KOPT-K1 (cell line): ENCODE results near the gene DDX31.
A peak's percentile ranks its signal among the peaks of the same experiment; 100 is the strongest.
"Not testable (repeated sequence)": the region's sequence is repeated elsewhere in the genome, so short reads cannot be mapped to it uniquely, and the experiment has no call there.

Experiments
- H3K27ac ChIP-seq: fragments of 200-600 bp; sonication (generic); 2 replicates; pipeline ENCODE4 v1.5.1; 2016; ENCODE audit warnings: antibody characterized with exemption, mild to moderate bottlenecking, low read depth, low read length; ENCODE audit not compliant: poor library complexity, severe bottlenecking
- H3K36me3 ChIP-seq: fragments of 200-600 bp; sonication (generic); 2 replicates; pipeline ENCODE4 v1.5.1; 2017; ENCODE audit warnings: antibody characterized with exemption, mild to moderate bottlenecking, low read length, moderate library complexity; ENCODE audit not compliant: insufficient read depth
- H3K9me3 ChIP-seq: fragments of 200-600 bp; sonication (generic); 2 replicates; pipeline ENCODE4 v1.5.1; 2017; ENCODE audit warnings: antibody characterized with exemption, low read length, mild to moderate bottlenecking; ENCODE audit not compliant: insufficient read depth, poor library complexity, severe bottlenecking

Gene DDX31

DNA sequence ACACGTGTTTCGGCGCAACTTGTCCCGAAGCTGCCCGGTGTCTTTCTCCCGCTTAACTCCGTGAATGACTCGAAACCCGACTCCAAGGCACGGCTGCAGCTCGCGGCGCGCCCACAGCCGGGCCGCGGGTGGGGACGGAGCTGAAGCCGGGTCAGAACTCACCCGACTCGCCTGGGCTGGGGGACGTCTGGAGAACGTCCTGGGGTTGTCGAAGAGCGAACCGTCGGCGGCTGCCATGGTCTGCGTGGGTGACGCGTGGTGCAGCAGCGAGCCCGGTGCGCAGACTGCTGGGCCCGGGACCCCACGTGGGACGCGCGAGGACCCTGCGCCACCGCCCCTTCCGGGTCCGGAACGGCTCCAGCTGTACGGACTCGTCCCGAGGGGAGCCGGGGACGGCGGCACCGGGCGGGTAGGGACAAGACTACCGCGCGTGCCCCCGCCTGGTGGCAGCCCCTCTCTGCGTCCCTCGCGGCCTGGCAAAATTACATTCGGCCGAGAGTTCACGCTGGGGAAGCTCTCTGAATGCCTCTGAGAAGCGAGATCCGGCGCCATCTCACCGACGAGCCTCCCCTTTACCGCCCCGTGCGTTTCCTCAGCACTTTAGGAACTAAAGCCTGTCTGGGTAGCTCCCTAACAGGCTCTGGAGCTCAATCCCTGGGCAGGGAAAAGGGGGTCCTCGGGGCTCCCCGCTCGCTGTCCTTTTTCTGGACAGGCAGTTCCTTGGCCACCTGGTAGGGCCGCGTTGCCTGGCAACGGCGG is at the start of gene DDX31:
TSS of gene DDX31 (minus strand) at position 286 of the 759 bp plus-strand sequence. CDS start at position 237, 49 bp downstream.
- Histone ChIP-seq H3K36me3 (peaks cover 19% of the 10 kb centered on the region), H3K27ac (peak within 1 kb of the TSS; percentile 86), H3K9me3 (no peaks in the 10 kb centered on the region)

DNA sequence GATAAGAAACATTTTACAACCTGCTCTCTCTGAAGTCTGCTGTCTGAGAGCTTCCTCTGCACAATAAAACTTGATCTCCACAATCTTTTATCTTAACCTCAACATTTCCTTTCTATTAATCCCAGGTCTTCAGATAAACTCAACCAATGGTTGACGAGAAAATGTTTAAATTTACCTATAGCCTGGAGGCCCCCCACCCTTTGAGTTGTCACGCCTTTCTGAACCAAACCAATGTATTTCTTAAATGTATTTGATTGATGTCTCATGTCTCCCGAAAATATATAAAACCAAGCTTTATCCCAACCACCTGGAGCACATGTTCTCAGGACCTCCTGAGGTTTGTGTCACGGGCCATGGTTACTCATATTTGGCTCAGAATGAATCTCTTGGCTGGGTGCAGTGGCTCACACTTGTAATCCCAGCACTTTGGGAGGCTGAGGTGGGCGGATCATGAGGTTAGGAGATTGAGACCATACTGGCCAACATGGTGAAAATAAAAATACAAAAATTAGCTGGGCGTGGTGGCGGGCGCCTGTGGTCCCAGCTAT is 48.7 kb upstream of the DDX31 start:
- H3K27ac ChIP-seq, H3K9me3 ChIP-seq, H3K36me3 ChIP-seq: not testable (repeated sequence)

DNA sequence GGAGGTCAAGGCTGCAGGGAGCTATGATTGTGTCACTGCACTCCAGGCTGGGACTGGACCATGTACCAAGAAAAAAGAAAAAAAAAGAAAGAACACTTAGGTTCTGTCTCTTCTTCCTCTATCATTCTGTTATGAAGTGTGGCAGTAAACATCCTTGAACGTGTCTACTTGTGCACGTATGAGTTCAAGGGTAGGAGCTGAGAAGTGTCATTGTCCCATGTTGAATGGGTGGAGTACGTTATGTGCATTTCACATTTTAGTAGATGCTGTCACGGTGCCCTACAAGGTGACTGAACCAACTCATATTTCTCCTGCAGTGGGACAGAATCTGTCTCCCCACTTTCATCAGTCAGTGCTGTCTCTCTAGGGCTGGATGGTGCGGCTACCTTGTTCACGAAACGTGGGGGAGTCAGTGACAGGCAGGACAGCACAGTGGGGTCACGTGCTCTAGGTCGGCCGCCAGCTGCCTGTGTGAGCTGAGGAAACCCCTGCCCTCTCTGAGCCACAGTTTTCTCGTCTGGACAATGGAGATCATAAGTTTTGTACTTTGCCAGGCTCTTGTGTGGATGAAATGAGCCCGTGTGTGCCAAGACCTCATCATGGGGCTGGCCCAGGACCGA is 47.7 kb upstream of the DDX31 start:
- Histone ChIP-seq H3K36me3 (no peaks in the 10 kb centered on the region), H3K27ac (no peak overlapping the region), H3K9me3 (no peaks in the 10 kb centered on the region)

DNA sequence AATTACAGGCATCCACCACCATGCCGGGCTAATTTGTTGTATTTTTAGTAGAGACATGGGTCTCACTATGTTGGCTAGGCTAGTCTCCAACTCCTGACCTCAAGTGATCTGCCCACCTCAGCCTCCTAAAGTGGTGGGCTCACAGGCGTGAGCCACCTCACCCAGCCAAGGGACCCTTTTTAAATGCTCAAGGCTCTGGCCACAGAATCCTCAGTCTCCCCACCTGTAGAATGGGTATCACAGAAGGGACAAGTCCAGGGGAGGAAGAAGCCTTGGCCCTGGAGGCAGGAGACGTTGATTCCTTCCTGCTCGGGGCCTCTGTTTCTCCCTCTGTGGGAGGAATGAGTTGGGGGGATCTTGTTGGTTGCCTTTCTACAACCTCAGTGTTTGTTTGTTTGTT is 46.2 kb upstream of the DDX31 start:
- H3K36me3 ChIP-seq, result no peaks in the 10 kb centered on the region
- H3K27ac ChIP-seq, result no peak overlapping the region
- no peaks in the 10 kb centered on the region for H3K9me3 ChIP-seq

DNA sequence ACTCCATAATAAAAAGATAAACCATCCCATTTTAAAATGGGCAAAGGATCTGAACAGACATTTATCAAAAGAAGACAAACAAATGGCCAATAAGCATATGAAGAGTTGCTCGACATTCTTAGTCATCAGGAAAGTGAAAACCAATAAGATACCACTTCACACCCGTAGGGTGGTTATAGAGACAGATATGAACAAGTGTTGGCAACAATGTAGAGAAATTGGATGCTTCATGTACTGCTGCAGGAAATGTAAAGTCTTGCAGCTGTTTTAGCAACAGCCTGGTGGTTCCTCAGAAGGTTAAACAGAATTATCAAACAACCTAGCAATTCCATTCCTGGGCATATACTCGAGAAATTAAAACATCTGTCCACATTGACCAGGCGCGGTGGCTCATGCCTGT is 43.0 kb upstream of the DDX31 start:
- Histone ChIP-seq H3K36me3 (no peaks in the 10 kb centered on the region), H3K9me3 (no peaks in the 10 kb centered on the region), H3K27ac (no peak overlapping the region)

DNA sequence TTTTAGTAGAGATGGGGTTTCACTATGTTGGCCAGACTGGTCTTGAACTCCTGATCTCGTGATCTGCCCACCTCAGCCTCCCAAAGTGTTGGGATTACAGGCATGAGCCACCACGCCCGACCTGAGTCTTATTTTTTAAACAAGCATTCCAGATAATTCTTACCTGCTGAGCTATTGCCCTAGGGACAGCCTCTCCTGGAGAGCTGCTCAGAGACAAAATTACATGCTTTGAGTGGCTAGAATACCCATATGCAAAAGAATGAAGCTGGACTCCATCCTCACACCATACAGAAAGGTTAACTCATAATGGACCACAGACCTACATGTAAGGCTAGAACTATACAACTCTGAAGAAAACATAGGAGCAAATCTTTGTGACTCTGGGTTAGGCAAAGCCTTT is 42.1 kb upstream of the DDX31 start:
- no peak overlapping the region for H3K27ac ChIP-seq
- no peaks in the 10 kb centered on the region for H3K9me3 ChIP-seq
- H3K36me3 ChIP-seq, result no peaks in the 10 kb centered on the region

DNA sequence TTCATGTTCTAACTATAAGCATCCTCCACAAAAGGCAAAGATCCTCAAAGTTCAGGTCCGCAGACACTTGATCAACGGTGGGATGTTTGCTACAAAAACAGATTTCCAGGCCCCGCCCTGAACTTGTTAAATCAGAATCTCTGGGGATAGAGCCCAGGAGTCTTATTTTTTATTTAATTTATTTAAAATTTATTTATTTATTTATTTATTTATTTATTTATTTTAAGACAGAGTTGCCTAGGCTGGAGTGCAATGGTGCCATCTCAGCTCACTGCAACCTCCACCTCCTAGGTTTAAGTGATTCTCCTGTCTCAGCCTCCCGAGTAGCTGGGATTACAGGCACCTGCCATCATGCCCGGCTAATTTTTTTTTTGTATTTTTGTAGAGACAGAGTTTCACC is 41.4 kb upstream of the DDX31 start:
- not testable (repeated sequence) for H3K9me3 ChIP-seq, H3K36me3 ChIP-seq, H3K27ac ChIP-seq

DNA sequence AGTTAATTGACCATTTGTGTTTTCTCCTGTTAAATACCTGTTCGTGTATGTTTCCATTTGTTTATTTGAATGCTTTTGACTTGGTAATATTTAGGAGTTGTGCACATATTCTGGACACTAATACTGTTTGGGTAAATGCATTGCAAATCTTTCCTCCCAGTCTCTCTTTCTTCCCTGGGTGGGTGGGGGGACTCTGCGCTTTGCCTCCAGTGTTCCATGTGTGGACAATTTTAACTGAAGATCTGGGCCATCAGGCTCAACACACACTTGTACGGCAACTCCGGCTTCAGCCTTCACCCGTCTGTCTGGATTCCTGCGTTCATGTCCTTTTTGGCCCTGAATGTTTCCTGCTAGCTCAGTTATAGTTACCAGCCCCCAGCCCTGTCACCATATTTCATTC is 40.5 kb upstream of the DDX31 start:
- Histone ChIP-seq H3K9me3 (no peaks in the 10 kb centered on the region), H3K36me3 (no peaks in the 10 kb centered on the region), H3K27ac (no peak overlapping the region)

DNA sequence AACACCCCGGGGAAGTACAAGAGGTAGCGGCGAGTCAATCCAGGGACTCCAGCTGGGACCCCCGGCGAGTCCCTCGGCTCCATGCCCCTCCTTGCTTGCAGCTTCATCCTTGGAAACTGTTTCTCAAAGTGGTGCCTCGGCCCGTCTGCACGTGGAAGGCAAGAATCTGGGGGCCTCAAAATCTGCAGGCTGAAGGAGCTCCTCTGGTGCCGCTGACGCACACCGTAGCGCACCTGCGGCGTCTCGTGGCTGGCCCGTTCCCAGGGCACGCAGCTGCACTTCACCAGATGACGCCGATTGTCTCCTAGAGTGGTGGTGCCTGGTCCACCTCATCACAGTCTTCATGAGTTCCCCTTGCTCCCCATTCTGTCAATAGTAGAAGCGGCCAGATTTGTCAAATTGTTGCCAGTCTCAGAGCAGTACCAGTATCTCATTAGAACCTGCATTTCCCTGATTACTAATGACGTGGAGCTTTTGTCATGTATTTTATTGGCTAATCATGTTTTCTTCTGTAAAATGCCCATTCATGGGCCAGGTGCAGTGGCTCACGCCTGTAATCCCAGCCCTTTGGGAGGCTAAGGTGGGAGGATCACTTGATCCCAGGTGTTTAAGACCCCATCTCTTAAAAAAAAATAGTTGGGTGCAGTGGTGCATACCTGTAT is 39.1 kb upstream of the DDX31 start:
- Histone ChIP-seq H3K36me3 (no peaks in the 10 kb centered on the region), H3K9me3 (no peaks in the 10 kb centered on the region), H3K27ac (no peak overlapping the region)

DNA sequence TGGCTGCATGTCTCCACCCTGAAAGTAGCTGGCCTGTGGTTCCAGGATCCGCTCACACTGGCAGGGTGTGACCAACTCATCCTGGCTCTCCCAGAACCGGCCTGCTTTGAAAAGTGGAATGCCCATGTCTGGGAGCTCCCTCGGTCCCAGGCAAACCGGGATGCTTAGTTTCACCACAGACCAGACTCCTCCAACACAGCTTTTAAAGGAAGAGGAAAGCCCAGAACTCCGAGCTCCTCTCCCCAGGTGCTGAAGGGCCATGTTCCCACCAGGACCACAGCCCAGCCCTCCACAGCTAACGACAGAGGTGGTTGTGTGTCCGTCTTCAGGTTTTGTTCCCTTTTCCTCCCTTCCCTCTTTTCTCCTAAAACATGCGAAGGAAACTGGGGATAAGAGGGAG is 38.5 kb upstream of the DDX31 start:
- Histone ChIP-seq H3K36me3 (no peaks in the 10 kb centered on the region), H3K27ac (no peak overlapping the region), H3K9me3 (no peaks in the 10 kb centered on the region)

DNA sequence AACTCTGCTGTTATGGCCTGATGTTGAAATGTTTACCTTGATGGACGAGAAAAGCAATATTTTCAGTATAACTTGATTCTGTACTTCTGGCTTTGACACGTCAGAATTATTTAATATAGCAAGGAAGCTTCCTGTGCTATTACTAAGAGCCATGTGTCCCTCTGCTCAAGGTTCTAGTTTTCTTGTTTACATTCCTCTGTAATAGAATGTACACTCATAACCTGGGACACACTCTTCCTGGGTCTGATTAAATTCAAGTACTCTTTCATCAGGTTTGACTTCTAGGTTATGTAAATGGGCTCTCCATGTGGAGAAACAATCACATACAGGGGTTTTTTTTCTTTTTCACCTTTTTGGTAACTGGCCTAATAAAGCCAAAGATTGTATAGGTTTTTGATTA is 33.6 kb upstream of the DDX31 start:
- Histone ChIP-seq H3K27ac (no peak overlapping the region), H3K36me3 (no peaks in the 10 kb centered on the region), H3K9me3 (peaks cover 3% of the 10 kb centered on the region)

DNA sequence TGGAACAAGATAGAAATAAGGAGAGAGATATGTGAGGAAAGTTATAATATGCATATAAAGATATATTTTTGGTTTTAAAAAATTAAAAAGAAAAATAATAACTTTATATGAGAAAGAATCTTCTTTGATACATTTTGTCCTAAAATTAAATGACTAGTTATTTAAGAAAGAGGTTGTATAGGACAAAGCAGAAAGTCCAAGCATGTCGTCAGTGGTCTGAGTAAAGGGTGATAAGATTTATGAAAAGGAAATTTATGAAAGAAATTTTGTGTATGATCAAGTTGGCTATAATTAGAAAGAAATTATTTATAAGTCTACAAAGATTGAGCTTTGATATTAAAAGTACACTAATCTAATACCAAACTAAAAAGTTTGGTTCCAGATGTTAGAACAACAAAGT is 32.5 kb upstream of the DDX31 start:
- Histone ChIP-seq H3K27ac (no peak overlapping the region), H3K36me3 (no peaks in the 10 kb centered on the region), H3K9me3 (peaks cover 14% of the 10 kb centered on the region)

DNA sequence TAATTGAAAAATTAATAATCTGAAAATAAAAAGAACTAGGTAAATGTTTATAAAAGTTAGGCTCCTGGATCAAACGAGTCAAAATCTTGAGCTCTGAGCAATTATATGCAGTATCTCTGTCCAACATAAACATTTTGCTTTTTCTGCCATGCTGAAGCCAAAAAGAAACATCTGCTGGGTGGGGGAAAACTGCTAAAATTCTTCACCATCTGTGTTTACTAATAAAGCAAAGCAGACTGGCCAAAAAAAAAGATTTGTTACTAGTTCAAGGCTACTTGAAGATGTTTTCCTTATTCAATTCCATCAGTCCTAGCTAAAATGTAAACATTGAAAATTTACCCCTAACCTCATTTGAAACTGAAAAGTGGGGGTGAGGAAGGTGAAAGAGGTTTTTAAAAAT is 30.2 kb upstream of the DDX31 start:
- H3K9me3 ChIP-seq, result peaks cover 26% of the 10 kb centered on the region
- no peaks in the 10 kb centered on the region for H3K36me3 ChIP-seq
- no peak overlapping the region for H3K27ac ChIP-seq

DNA sequence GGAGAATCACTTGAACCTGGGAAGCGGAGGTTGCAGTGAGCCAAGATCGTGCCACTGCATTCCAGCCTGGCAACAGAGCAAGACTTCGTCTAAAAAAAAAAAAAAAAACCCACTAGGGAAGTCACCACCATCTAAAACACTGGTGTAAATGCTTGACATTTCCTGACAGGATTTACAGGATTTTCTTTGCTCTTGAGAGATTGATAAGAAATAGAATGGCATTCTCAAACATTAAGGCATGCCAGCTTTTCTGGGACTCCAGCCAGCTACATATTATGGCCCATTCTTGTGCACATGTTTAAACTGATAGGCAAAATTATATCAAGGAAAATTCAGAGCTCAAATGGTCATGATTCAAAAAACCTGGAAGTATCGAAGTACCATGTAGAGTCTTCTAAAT is 29.2 kb upstream of the DDX31 start:
- peaks cover 26% of the 10 kb centered on the region for H3K9me3 ChIP-seq
- H3K36me3 ChIP-seq, result no peaks in the 10 kb centered on the region
- no peak overlapping the region for H3K27ac ChIP-seq

DNA sequence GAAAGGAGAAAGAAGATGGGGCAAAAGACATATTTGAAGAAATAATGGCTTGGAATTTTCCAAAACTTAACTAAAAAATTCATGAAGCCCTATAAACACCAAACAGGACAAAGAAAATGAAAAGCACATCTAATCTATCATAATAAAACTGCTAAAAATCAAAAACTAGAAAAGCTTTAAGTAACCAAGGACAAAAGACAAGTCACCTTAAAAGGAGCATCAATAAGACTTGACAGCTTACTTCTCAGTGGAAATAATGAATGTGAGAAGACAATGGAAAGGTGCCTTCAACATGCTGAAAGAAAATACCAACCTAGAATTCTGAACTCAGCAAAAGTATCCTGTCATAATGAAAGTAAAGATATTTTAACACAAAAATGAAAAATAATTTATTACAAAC is 27.4 kb upstream of the DDX31 start:
- Histone ChIP-seq H3K9me3 (peaks cover 26% of the 10 kb centered on the region), H3K36me3 (peaks cover 12% of the 10 kb centered on the region)

More for the DNA sequence above, 27.4 kb upstream of the DDX31 start:
- H3K27ac ChIP-seq, result no peak overlapping the region
